Panc1 (cell line): ENCODE measurements around the gene FAM117B. TPM values are rescaled to one million over a fixed set of nuclear protein-coding genes. Genes with fewer than 3 reads are reported as not detected.

Experiments
- ATAC-seq: fragments of 200-7000 bp; cut with Tn5 transposase; 2 replicates; pipeline ENCODE4 v1.9.1; 2020; ENCODE audit warnings: mild to moderate bottlenecking, moderate library complexity
- BruUV-seq: library from RNA; stranded (reverse); fragments of 400-500 nt; replicated peaks from 2 replicates; lab custom pipeline; 2021; lab: Mats Ljungman, UMichigan
- CTCF ChIA-PET: fragments of 300-600 bp; sonication (Branson Sonifier 250); formaldehyde crosslinking; loops from one replicate; lab custom pipeline; 2022; ENCODE audit warnings: antibody characterized with exemption; lab: Charles Lee
- POLR2A ChIA-PET: fragments of 300-600 bp; sonication (Branson Sonifier 250); formaldehyde crosslinking; loops from one replicate; lab custom pipeline; 2022; ENCODE audit warnings: antibody characterized with exemption; lab: Charles Lee
- DNase-seq: peaks from one replicate; pipeline ENCODE4 v3.0.0-alpha.2; 2010; ENCODE audit warnings: low read depth, low spot score
- H3K27ac ChIP-seq: 2 replicates; pipeline ENCODE4 v1.5.1; 2011; ENCODE audit warnings: mild to moderate bottlenecking, low read length, inconsistent platforms
- H3K27me3 ChIP-seq: fragments of 200-500 bp; sonication (Bioruptor generic); 2 replicates; pipeline ENCODE4 v1.6.0; 2014; ENCODE audit warnings: low read length, inconsistent platforms; ENCODE audit not compliant: control insufficient read depth, insufficient read depth
- H3K36me3 ChIP-seq: fragments of 200-500 bp; sonication (Bioruptor generic); 2 replicates; pipeline ENCODE4 v1.5.1; 2014; ENCODE audit warnings: inconsistent platforms, mild to moderate bottlenecking, low read length, moderate library complexity; ENCODE audit not compliant: control insufficient read depth, insufficient read depth
- H3K4me1 ChIP-seq: 2 replicates; pipeline ENCODE4 v1.5.1; 2011; ENCODE audit warnings: inconsistent platforms, mild to moderate bottlenecking, low read length, moderate library complexity; ENCODE audit not compliant: control insufficient read depth, insufficient read depth
- H3K4me3 ChIP-seq, 2 experiments: 2 replicates each; pipeline ENCODE4 v1.5.1; 2011 to 2012; ENCODE audit warnings: low read depth in 2 of 2, low read length in 2 of 2, mild to moderate bottlenecking in 2 of 2, inconsistent platforms in 1 of 2, moderate library complexity in 1 of 2
- H3K9me3 ChIP-seq: fragments of 200-500 bp; sonication (Bioruptor generic); 2 replicates; pipeline ENCODE4 v1.5.1; 2014; ENCODE audit warnings: low read depth, mild to moderate bottlenecking, inconsistent platforms, low read length, moderate library complexity; ENCODE audit not compliant: control insufficient read depth, insufficient read depth
- CTCF ChIP-seq: fragments of 450-650 bp; IDR thresholded peaks from 2 replicates; pipeline ENCODE4 v1.5.1; 2017; ENCODE audit warnings: mild to moderate bottlenecking
- POLR2AphosphoS5 ChIP-seq: IDR thresholded peaks from 2 replicates; pipeline ENCODE4 v1.6.1; 2012; ENCODE audit warnings: mild to moderate bottlenecking, low read depth, low read length, moderate library complexity
- REST ChIP-seq, 2 experiments: IDR thresholded peaks; 2 replicates each; pipeline ENCODE4 v1.6.1; 2011 to 2012; ENCODE audit warnings: low read depth in 2 of 2, control low read depth in 1 of 2, low read length in 1 of 2, mild to moderate bottlenecking in 1 of 2, moderate library complexity in 1 of 2; ENCODE audit not compliant: insufficient read depth in 1 of 2
- SIN3A ChIP-seq: IDR thresholded peaks from 2 replicates; pipeline ENCODE4 v1.6.1; 2012; ENCODE audit warnings: low read depth, mild to moderate bottlenecking, low read length, moderate library complexity, borderline replicate concordance; ENCODE audit not compliant: insufficient read depth
- TCF7L2 ChIP-seq: IDR thresholded peaks from 2 replicates; pipeline ENCODE4 v1.6.1; 2011; ENCODE audit warnings: mild to moderate bottlenecking, low read depth, low read length, inconsistent platforms
- in situ Hi-C: cut with HindIII; loops from 2 replicates; pipeline ENCODE4 v1.10.0; 2016; ENCODE audit warnings: low sequenced_read_pairs, low pct_unique_long_range_greater_than_20kb
- intact Hi-C: fragments of 100-400 bp; cut with micrococcal nuclease; formaldehyde crosslinking; loops from one replicate; pipeline ENCODE4 v1.10.0; 2022; ENCODE audit not compliant: unreplicated experiment
- total RNA-seq: library from RNA; stranded (reverse); gene quantifications from one replicate; pipeline ENCODE4 v1.2.1, GENCODE V29; 2021; ENCODE audit not compliant: unreplicated experiment

Gene FAM117B
- total RNA-seq, 1 experiment from 2014 or later: 7.8 TPM

- Histone ChIP-seq H3K4me3 (no peak overlapping the region), H3K36me3 (no peaks in the 10 kb centered on the region)
- POLR2A ChIA-PET: no interaction called here
Observed at GRCh38 chr2:202643012-202643858, 8.5 kb downstream of the FAM117B start.

GRCh38 chr2:202652119-202652518, 17.4 kb downstream of the FAM117B start:
- H3K27ac ChIP-seq: no peak overlapping the region
- H3K4me3 ChIP-seq: no peak overlapping the region
- H3K36me3 ChIP-seq: no peaks in the 10 kb centered on the region
- no peak for TF ChIP-seq SIN3A
- TF ChIP-seq REST (IDR thresholded peaks at IDR 0.05; ENCODE audit: insufficient read depth in 1 of 2, low read depth in 2 of 2, low read length in 1 of 2): no peak
- TF ChIP-seq CTCF: no peak
- TF ChIP-seq POLR2AphosphoS5: no peak
- no peak for TF ChIP-seq TCF7L2
- H3K27me3 ChIP-seq: no peaks in the 10 kb centered on the region
- POLR2A ChIA-PET: no interaction called here
- no peak for DNase-seq
- no peak for ATAC-seq
- BruUV-seq: no TSS peak
- H3K9me3 ChIP-seq: no peaks in the 10 kb centered on the region
- in situ Hi-C loops: no loop called here
- CTCF ChIA-PET: no interaction called here
- H3K4me1 ChIP-seq: peaks cover 3% of the 10 kb centered on the region; the same call in 1 of the 2 replicates
- intact Hi-C loops: no loop called here

More at GRCh38 chr2:202643012-202643858, 8.5 kb downstream of the FAM117B start:
- TF ChIP-seq SIN3A: no peak
- TF ChIP-seq REST (IDR thresholded peaks at IDR 0.05; ENCODE audit: insufficient read depth in 1 of 2, low read depth in 2 of 2, low read length in 1 of 2): no peak
- TF ChIP-seq CTCF: no peak
- TF ChIP-seq TCF7L2: no peak
- TSS peak; percentile 22 for BruUV-seq
- H3K27me3 ChIP-seq: no peaks in the 10 kb centered on the region
- H3K4me1 ChIP-seq: peaks cover 30% of the 10 kb centered on the region
- CTCF ChIA-PET: interaction anchor here (0.7 kb wide), 1 partner anchor 24 kb away, joined by 3 read pairs; no protein-coding TSS in a partner anchor
- H3K9me3 ChIP-seq: no peaks in the 10 kb centered on the region
- DNase-seq (no peak), ATAC-seq (no peak)
- in situ Hi-C loops: no loop called here
- intact Hi-C loops: no loop called here
- H3K27ac ChIP-seq: peak overlapping the region; percentile 67; the same call in 1 of the 2 replicates
